ENCODE measurements around the gene FBXO27.

FBXO27 gene

DNA sequence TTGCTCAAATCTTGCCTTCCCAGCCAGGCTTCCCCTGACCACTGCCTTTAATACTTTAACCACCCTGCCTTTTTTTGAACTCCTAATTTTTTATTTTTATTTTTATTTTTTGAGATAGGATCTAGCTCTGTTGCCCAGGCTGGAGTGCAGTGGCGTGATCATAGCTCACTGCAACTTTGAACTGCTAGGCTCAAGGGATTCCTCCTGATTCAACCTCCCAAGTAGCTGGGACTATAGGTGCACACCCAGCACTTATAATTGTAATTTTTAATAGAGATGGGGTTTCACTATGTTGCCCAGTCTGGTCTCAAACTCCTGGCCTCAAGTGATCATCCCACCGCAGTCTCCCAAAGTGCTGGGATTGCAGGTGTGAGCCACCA lies 21.7 kb upstream of the FBXO27 start:
- H3K4me3 ChIP-seq (ENCODE audit: low read depth, low read length), result no peak overlapping the region
- TF ChIP-seq, protein P1, sequence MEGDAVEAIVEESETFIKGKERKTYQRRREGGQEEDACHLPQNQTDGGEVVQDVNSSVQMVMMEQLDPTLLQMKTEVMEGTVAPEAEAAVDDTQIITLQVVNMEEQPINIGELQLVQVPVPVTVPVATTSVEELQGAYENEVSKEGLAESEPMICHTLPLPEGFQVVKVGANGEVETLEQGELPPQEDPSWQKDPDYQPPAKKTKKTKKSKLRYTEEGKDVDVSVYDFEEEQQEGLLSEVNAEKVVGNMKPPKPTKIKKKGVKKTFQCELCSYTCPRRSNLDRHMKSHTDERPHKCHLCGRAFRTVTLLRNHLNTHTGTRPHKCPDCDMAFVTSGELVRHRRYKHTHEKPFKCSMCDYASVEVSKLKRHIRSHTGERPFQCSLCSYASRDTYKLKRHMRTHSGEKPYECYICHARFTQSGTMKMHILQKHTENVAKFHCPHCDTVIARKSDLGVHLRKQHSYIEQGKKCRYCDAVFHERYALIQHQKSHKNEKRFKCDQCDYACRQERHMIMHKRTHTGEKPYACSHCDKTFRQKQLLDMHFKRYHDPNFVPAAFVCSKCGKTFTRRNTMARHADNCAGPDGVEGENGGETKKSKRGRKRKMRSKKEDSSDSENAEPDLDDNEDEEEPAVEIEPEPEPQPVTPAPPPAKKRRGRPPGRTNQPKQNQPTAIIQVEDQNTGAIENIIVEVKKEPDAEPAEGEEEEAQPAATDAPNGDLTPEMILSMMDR (IDR thresholded peaks at IDR 0.05; ENCODE audit: low read depth, low read length), result no peak

DNA sequence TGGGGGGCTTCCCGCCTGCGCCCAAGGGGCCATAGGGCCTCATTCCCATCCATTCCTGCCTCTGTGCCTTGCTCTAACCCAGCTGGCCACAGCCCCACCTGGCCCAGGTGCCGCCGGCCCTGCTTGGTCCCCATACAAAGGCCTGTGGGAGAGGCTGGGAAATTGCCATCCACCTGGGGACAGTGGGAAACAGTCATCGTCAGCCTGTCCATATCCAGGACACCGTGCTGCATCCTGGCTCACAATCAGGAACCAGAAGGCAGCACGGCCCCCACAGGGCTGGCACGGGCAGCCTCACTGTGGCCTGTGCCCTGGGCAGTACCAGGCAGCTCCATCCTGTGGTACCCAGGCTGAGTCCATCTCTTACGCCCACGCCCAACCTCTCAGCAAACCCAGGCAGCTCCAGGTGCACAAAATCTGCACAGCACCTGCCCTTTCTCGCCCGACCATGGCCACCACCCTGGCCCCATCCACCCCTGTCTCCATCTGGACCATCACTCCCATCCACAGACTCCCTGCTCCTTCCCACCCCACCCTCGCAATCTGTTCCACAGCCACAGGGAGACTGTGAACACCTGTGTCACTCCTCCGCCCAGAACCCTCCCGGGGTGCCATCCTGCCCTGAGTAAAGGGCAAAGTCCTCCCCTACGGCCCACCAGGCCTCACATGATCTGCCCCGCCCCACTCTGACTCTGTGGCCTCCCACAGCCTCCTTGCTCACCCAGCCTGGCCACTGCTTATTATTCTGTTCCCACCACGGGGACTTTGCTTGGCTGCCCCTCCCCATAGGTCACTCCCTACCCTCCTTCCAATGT lies 21.1 kb upstream of the FBXO27 start:
- H3K4me3 ChIP-seq (ENCODE audit: low read depth, low read length), result no peak overlapping the region
- TF ChIP-seq, protein P1 (IDR thresholded peaks at IDR 0.05; ENCODE audit: low read depth, low read length), result no peak

DNA sequence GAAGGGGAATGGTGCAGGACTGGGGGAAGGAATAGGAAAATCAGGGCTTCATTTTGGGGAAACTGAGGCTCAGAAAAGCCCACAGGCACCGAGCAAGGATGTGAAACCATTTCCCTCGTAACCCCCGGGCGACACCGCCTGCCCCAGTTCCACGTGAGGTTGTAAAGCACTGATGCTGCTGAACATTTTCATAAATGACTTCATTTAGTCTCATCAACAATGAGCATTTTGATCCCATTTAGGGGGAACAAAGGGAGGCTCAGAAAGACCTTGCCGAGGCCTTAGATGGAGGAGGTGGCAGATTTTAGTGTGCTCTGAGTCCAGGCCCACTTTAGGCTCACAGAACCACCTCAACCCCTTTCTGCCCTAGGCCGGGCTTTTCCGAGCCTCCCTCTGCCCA lies 20.5 kb upstream of the FBXO27 start:
- TF ChIP-seq, protein P1 (IDR thresholded peaks at IDR 0.05; ENCODE audit: low read depth, low read length), result no peak
- no peak overlapping the region for H3K4me3 ChIP-seq (ENCODE audit: low read depth, low read length)

DNA sequence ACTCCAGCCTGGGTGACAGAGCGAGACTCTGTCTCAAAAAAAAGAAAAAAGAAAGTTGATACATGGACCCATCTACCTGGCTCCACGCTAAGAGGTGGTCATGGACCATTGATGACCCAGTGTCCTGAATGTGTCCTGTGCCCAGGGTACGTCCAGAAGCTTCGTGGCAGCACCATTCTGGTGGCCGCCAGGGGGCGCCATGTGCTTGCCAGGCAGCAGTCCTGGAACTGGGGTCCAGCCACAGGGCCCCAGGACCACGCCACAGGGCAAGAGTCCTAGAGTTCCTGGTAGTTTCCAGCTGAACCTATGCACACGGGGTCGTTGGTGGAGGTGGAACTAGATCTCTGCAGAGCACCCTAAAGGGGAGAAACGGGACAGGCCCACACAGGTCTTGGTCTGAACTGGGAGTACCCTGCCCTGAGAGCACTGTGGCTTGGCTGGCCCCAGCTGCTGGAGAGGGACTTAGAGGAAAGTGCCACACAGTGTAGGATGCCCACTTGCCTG lies 19.9 kb upstream of the FBXO27 start:
- no peak overlapping the region for H3K4me3 ChIP-seq (ENCODE audit: low read depth, low read length)
- TF ChIP-seq, protein P1 (IDR thresholded peaks at IDR 0.05; ENCODE audit: low read depth, low read length), result peak; percentile 80

DNA sequence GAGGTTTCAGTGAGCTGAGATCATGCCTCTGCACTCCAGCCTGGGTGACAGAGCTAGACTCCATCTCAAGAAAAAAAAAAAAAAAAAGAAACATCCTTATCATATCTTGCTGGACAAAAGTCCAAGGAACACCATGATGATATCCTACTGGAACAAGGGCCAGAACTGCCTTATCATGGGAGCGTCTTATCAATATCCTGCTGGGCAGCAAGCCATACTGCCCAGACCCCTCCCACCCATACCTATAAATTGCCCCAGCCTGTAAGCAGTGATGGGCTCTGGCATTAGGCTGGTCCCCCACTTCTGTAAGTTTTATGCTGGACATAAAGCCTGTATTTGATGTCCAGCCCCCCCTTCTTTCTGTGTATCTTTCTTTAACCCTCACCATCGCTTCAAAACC lies 14.7 kb upstream of the FBXO27 start:
- no peak overlapping the region for H3K4me3 ChIP-seq (ENCODE audit: low read depth, low read length)
- TF ChIP-seq, protein P1 (IDR thresholded peaks at IDR 0.05; ENCODE audit: low read depth, low read length), result no peak

DNA sequence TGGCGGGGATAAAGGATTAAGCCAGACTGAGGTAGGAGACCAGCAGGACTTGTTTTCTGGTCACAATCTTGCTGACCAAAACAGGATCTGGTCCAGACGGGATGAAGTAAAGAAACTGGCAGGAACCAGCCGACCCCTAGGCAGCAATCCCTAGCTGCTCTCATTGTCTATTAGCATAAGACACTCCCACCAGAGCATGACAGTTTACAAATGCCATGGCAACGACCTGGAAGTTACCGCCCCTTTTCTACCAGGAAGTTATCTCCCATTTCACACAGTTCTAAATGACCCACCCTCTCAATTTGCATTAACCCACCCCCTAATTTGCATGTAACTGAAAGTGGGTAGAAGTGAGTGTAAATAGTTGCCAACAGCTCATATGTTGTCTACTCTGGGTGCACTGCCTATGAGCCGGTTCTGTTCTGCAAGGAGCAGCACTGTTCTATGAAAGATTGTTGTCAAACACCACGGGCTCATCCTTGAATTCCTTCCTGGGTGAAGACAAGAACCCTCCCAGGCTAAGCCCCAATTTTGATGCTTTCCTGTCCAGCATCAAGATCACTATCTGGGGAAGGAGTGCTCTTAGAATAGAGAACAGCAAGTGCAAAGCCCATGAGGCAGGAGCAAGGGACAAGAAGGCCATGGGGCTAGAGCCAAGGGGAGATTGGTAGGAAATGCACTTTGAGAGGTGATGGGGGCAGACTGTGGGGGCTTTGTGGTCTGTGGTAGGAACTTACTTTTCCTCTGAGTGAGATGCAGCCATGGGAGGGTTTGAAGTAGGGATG lies 13.9 kb upstream of the FBXO27 start:
- TF ChIP-seq, protein P1 (IDR thresholded peaks at IDR 0.05; ENCODE audit: low read depth, low read length), result no peak

DNA sequence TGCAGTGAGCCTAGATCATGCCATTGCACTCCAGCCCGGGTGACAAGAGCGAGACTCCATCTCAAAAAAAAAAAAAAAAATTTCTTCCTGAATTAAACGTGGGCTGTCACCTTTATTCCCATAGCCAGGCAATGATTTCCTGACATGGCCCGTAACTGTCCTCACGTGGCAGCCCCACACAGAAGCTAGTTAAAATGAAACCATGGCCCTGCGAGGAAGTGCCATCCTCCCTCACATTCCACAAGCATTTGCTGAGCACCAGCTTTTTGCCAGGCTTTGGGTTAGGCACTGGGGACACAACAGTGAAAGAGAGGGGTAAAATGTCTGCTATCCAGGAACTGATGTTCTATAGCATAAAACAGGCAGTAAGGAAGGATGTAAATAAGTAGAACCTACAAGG lies 13.2 kb upstream of the FBXO27 start:
- TF ChIP-seq, protein P1 (IDR thresholded peaks at IDR 0.05; ENCODE audit: low read depth, low read length), result no peak
- no peak overlapping the region for H3K4me3 ChIP-seq (ENCODE audit: low read depth, low read length)

More for the DNA sequence above, 13.9 kb upstream of the FBXO27 start:
- H3K4me3 ChIP-seq (ENCODE audit: low read depth, low read length), result no peak overlapping the region
